ENCODE results near the gene MYOM1.

The MYOM1 gene

GRCh38 chr18:3114451-3114850 is 105.3 kb downstream of the MYOM1 start:
- no peak for DNase-seq

- DNase-seq, result no peak
These were observed 105.7 kb downstream of the MYOM1 start for GRCh38 chr18:3114026-3114425.

- no peak for DNase-seq
These were observed 108.1 kb downstream of the MYOM1 start for GRCh38 chr18:3111523-3112240.

- DNase-seq, result no peak
These were observed 109.6 kb downstream of the MYOM1 start for GRCh38 chr18:3110034-3110752.

GRCh38 chr18:3107740-3108151 is 112.0 kb downstream of the MYOM1 start:
- DNase-seq, result no peak

GRCh38 chr18:3104190-3105054 is 115.3 kb downstream of the MYOM1 start:
- peak in 1 of 2 experiments; percentile 62 for DNase-seq

GRCh38 chr18:3103576-3103975 is 116.2 kb downstream of the MYOM1 start:
- DNase-seq, result peak; percentile 64 to 84

GRCh38 chr18:3102983-3103382 is 116.8 kb downstream of the MYOM1 start:
- no peak for DNase-seq

- DNase-seq, result no peak
These were observed 119.2 kb downstream of the MYOM1 start for GRCh38 chr18:3100498-3101132.

GRCh38 chr18:3099327-3099726 is 120.4 kb downstream of the MYOM1 start:
- DNase-seq, result no peak

GRCh38 chr18:3097082-3097481 is 122.7 kb downstream of the MYOM1 start:
- DNase-seq, result no peak

GRCh38 chr18:3095921-3096320 is 123.8 kb downstream of the MYOM1 start:
- no peak for DNase-seq

GRCh38 chr18:3094338-3094684 is 125.5 kb downstream of the MYOM1 start:
- no peak for DNase-seq

GRCh38 chr18:3093624-3094337 is 126.0 kb downstream of the MYOM1 start:
- no peak for DNase-seq

GRCh38 chr18:3092727-3093126 is 127.0 kb downstream of the MYOM1 start:
- DNase-seq, result no peak

- DNase-seq, result no peak
These were observed 130.2 kb downstream of the MYOM1 start for GRCh38 chr18:3089579-3089978.

GRCh38 chr18:3088449-3088848 is 131.3 kb downstream of the MYOM1 start:
- DNase-seq, result no peak

- DNase-seq, result no peak
These were observed 132.9 kb downstream of the MYOM1 start for GRCh38 chr18:3086871-3087270.

GRCh38 chr18:3085612-3086011 is 134.2 kb downstream of the MYOM1 start:
- no peak for DNase-seq

- DNase-seq, result no peak
These were observed 135.6 kb downstream of the MYOM1 start for GRCh38 chr18:3084206-3084605.

GRCh38 chr18:3083766-3084165 is 136.0 kb downstream of the MYOM1 start:
- DNase-seq, result no peak

GRCh38 chr18:3081584-3081991 is 138.2 kb downstream of the MYOM1 start:
- no peak for DNase-seq

Data from NCI-H524 (cell line).